Stomach (tissue), 9 donors: ENCODE data around the gene CDC45. TPM values are rescaled to one million over a fixed set of nuclear protein-coding genes. Genes with fewer than 3 reads are reported as not detected.

Experiments used
- DNase-seq, 2 donors: peaks; one replicate each; pipeline versions ENCODE4 v3.0.0 to v3.0.0-alpha.2; 2013 to 2019
- H3K27ac ChIP-seq, 5 donors: fragments of 200-600 bp in 4 of 5; sonication (generic) in 4 of 5; one replicate each; pipeline ENCODE4 v1.5.1; 2013 to 2019; ENCODE audit warnings: mild to moderate bottlenecking in 1 of 5, moderate library complexity in 1 of 5
- H3K27me3 ChIP-seq, 3 donors: fragments of 200-600 bp; sonication (generic); one replicate each; pipeline ENCODE4 v1.5.1; 2017 to 2019; ENCODE audit warnings: mixed run types in 1 of 3
- H3K36me3 ChIP-seq, 4 donors: fragments of 200-600 bp; sonication (generic); 1 replicate in 3 of 4; 2 replicates in 1 of 4; pipeline ENCODE4 v1.5.1; 2016 to 2019
- H3K4me1 ChIP-seq, 4 donors: fragments of 200-600 bp; sonication (generic); one replicate each; pipeline ENCODE4 v1.5.1; 2016 to 2019
- H3K4me3 ChIP-seq, 4 donors: fragments of 200-600 bp; sonication (generic) in 3 of 4; one replicate each; pipeline ENCODE4 v1.5.1; 2016 to 2019; ENCODE audit warnings: mild to moderate bottlenecking in 1 of 4
- H3K9me3 ChIP-seq, 4 donors: fragments of 200-600 bp; sonication (generic); one replicate each; pipeline ENCODE4 v1.5.1; 2016 to 2019
- CTCF ChIP-seq, 7 experiments: fragments of 450-650 bp in 4 of 7; fragments of 200-600 bp in 3 of 7; sonication (generic) in 3 of 7; IDR thresholded peaks; one replicate each; pipeline ENCODE4 v1.5.1; 2016 to 2019; ENCODE audit warnings: antibody characterized with exemption in 7 of 7, control low read depth in 2 of 7, mild to moderate bottlenecking in 1 of 7
- EP300 ChIP-seq: sonication (generic); formaldehyde crosslinking; IDR thresholded peaks from one replicate; pipeline ENCODE4 v1.6.1; 2017; ENCODE audit warnings: antibody characterized with exemption
- POLR2A ChIP-seq, 4 donors: fragments of 450-650 bp; IDR thresholded peaks; one replicate each; pipeline ENCODE4 v1.6.1; 2016; ENCODE audit warnings: antibody characterized with exemption in 4 of 4, control low read depth in 2 of 4, mild to moderate bottlenecking in 1 of 4, moderate library complexity in 1 of 4
- POLR2AphosphoS5 ChIP-seq, 3 donors: sonication (generic); formaldehyde crosslinking; IDR thresholded peaks; one replicate each; pipeline ENCODE4 v1.6.1; 2016; ENCODE audit warnings: antibody characterized with exemption in 3 of 3
- WGBS, 5 donors: extraction: QIAGEN DNeasy Blood & Tissue Kit in 3 of 5; methylation state at CpG; one replicate each; pipeline versions ENCODE4 v1.1.5 to v1.1.7; 2013 to 2018; 5-methylcytosine and 5-hydroxymethylcytosine counted together
- intact Hi-C: fragments of 100-400 bp; cut with DNase I; formaldehyde crosslinking; loops from one replicate; pipeline ENCODE4 v1.15.1; 2023; ENCODE audit warnings: low total_unique reads
- polyA plus RNA-seq, 3 donors: library from polyadenylated mRNA; stranded (reverse); fragments of 200-250 nt; gene quantifications; one replicate each; pipeline ENCODE4 v1.2.3, GENCODE V29; 2013
- total RNA-seq, 5 donors: library from RNA; depleted of rRNA; stranded (reverse); fragments of >200 nt; gene quantifications; one replicate each; pipeline versions ENCODE4 v1.1.0 to v1.2.3, GENCODE V29; 2014 to 2016
- donor health status: healthy with polysubstance abuse.
- donor health status: Bipolar disorder and iron deficiency.
- donor health status: healthy.

The CDC45 gene
- total and polyA plus RNA-seq, 8 donors: 1.2 to 44.2 (median 5.4) TPM; not detected in 1

GRCh38 chr22:19517171-19517500 lies 37.4 kb downstream of the CDC45 start:
- no peak for DNase-seq
- intact Hi-C loops: no loop called here

GRCh38 chr22:19517919-19518611 lies 38.3 kb downstream of the CDC45 start:
- Histone ChIP-seq H3K4me3 (no peak overlapping the region), H3K27me3 (peaks cover 0 to 11% (median 7%) of the 10 kb centered on the region in 3 donors), H3K9me3 (no peaks in the 10 kb centered on the region), H3K36me3 (no peaks in the 10 kb centered on the region), H3K27ac (no peak overlapping the region), H3K4me1 (peaks cover under 1 to 9% (median 3%) of the 10 kb centered on the region in 4 donors)
- TF ChIP-seq POLR2AphosphoS5 (IDR thresholded peaks at IDR 0.05) (no peak), EP300 (no peak), CTCF (IDR thresholded peaks at IDR 0.05) (no peak), POLR2A (IDR thresholded peaks at IDR 0.05) (no peak)
- WGBS, 5 donors: 89 to 93% (median 92%) methylated on average over 6 to 12 of the region's 12 CpGs
- no peak for DNase-seq
- intact Hi-C loops: no loop called here

More at GRCh38 chr22:19517171-19517500, 37.4 kb downstream of the CDC45 start:
- H3K9me3 ChIP-seq: no peaks in the 10 kb centered on the region
- H3K27me3 ChIP-seq: peaks cover 0 to 2% (median 0%) of the 10 kb centered on the region in 3 donors
- H3K27ac ChIP-seq: no peak overlapping the region
- 92 to 98% (median 97%) methylated on average over 8 to 10 of the region's 10 CpGs for WGBS, 5 donors
- TF ChIP-seq POLR2AphosphoS5 (IDR thresholded peaks at IDR 0.05) (no peak), EP300 (no peak), POLR2A (IDR thresholded peaks at IDR 0.05) (no peak), CTCF (IDR thresholded peaks at IDR 0.05) (no peak)
- no peaks in the 10 kb centered on the region for H3K4me1 ChIP-seq
- no peaks in the 10 kb centered on the region for H3K36me3 ChIP-seq
- H3K4me3 ChIP-seq: no peak overlapping the region

GRCh38 chr22:19518635-19519034 lies 38.9 kb downstream of the CDC45 start:
- Histone ChIP-seq H3K27ac (no peak overlapping the region), H3K4me3 (no peak overlapping the region), H3K36me3 (no peaks in the 10 kb centered on the region), H3K9me3 (no peaks in the 10 kb centered on the region), H3K27me3 (peaks cover 5 to 17% (median 13%) of the 10 kb centered on the region in 3 donors), H3K4me1 (peaks cover 7 to 15% (median 8%) of the 10 kb centered on the region in 4 donors)
- WGBS, 5 donors: 87 to 96% (median 92%) methylated on average over 10 of the region's 10 CpGs
- DNase-seq: no peak
- intact Hi-C loops: no loop called here
- TF ChIP-seq EP300 (no peak), POLR2A (IDR thresholded peaks at IDR 0.05) (no peak), CTCF (IDR thresholded peaks at IDR 0.05) (no peak), POLR2AphosphoS5 (IDR thresholded peaks at IDR 0.05) (no peak)

DNA sequence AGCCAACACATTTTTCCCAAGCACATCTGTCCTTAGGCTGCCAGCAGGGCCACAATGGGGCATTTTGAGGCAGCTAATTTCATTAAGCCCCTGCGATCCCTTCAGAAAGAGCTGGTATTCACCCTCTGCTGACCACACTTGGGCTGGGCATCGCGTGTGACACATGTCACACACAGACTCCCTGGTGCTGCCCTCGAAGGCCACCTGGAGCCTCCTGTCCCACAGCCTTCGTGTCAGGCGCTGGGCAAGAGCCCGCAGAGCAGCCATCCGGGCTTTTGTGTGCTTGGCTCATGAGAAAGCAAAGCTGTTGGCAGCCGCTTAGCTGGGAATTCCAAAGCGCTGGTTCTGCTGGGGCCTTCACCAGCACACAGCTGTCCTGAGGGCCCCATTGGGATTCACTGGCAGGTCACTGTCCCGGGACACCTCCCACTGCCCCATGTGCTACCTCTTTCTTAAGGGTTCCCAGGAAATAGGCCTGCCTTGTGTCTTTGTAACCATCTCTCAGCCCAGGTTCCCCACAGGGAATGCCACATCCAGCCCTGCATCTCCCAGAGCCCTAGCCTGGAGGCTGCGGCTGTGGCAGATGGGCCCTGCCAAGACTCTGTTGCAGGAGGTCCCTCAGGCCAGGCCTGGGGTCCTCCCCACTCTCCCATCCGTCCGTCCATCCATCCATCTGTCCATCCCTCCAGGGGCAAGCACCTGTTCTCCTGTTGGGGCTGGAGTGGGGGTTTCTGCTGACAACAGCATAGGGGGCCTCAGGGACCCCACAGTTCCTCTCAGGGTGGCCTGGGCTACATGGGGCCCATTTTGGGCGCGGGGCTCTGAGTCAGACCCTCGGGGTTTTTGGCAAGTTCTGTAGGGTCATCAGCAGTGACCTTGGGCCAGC lies 39.6 kb downstream of the CDC45 start:
- peaks cover 10 to 23% (median 19%) of the 10 kb centered on the region in 3 donors for H3K27me3 ChIP-seq
- WGBS, 5 donors: 86 to 93% (median 92%) methylated on average over 16 to 17 of the region's 17 CpGs
- H3K27ac ChIP-seq: no peak overlapping the region
- peak in 1 of 2 donors; percentile 18 for DNase-seq
- TF ChIP-seq EP300 (no peak), CTCF (IDR thresholded peaks at IDR 0.05) (no peak), POLR2A (IDR thresholded peaks at IDR 0.05) (no peak), POLR2AphosphoS5 (IDR thresholded peaks at IDR 0.05) (no peak)
- intact Hi-C loops: no loop called here
- no peak overlapping the region for H3K4me3 ChIP-seq
- no peaks in the 10 kb centered on the region for H3K36me3 ChIP-seq
- peaks cover 13 to 21% (median 15%) of the 10 kb centered on the region in 4 donors for H3K4me1 ChIP-seq
- no peaks in the 10 kb centered on the region for H3K9me3 ChIP-seq
